GM23338 (cell line): ENCODE measurements around the gene ZNHIT1. TPM values are rescaled to one million over a fixed set of nuclear protein-coding genes. Genes with fewer than 3 reads are reported as not detected.

Experiments
- ATAC-seq: fragments of 200-7000 bp; cut with Tn5 transposase; 3 replicates; pipeline ENCODE4 v1.9.1; 2020
- DNase-seq: peaks from one replicate; pipeline ENCODE4 v3.0.0-alpha.2; 2015; ENCODE audit warnings: low spot score
- H2AFZ ChIP-seq: fragments of 200-600 bp; sonication (generic); 2 replicates; pipeline ENCODE4 v1.8.0; 2016; ENCODE audit warnings: antibody characterized with exemption, mild to moderate bottlenecking, moderate library complexity
- H3F3A ChIP-seq: fragments of 200-600 bp; sonication (generic); replicated peaks from 2 replicates; pipeline ENCODE4 v1.8.0; 2017; ENCODE audit warnings: antibody characterized with exemption, mixed run types, low read depth
- H3K27ac ChIP-seq: fragments of 200-600 bp; sonication (generic); 2 replicates; pipeline ENCODE4 v1.6.1; 2016; ENCODE audit warnings: low read depth
- H3K27me3 ChIP-seq: fragments of 200-600 bp; sonication (generic); 2 replicates; pipeline ENCODE4 v1.8.0; 2016; ENCODE audit warnings: mild to moderate bottlenecking, mixed run types, moderate library complexity; ENCODE audit not compliant: insufficient read depth
- H3K36me3 ChIP-seq: fragments of 200-600 bp; sonication (generic); 2 replicates; pipeline ENCODE4 v1.8.0; 2016; ENCODE audit warnings: mild to moderate bottlenecking; ENCODE audit not compliant: insufficient read depth
- H3K4me1 ChIP-seq: fragments of 200-600 bp; sonication (generic); 2 replicates; pipeline ENCODE4 v1.8.0; 2016; ENCODE audit warnings: mild to moderate bottlenecking, moderate library complexity; ENCODE audit not compliant: insufficient read depth
- H3K4me2 ChIP-seq: fragments of 200-600 bp; sonication (generic); 2 replicates; pipeline ENCODE4 v1.7.1; 2017; ENCODE audit warnings: mixed run types
- H3K4me3 ChIP-seq: fragments of 200-600 bp; sonication (generic); 2 replicates; pipeline ENCODE4 v1.6.1; 2016; ENCODE audit warnings: mixed run types
- H3K79me2 ChIP-seq: fragments of 200-600 bp; sonication (generic); replicated peaks from 2 replicates; pipeline ENCODE4 v1.8.0; 2017; ENCODE audit warnings: mild to moderate bottlenecking; ENCODE audit not compliant: insufficient read depth
- H3K9me2 ChIP-seq: fragments of 200-600 bp; sonication (generic); 2 replicates; pipeline ENCODE4 v1.8.0; 2017; ENCODE audit not compliant: insufficient read depth
- H4K20me1 ChIP-seq: fragments of 200-600 bp; sonication (generic); replicated peaks from 2 replicates; pipeline ENCODE4 v1.8.0; 2017; ENCODE audit warnings: mild to moderate bottlenecking; ENCODE audit not compliant: insufficient read depth
- H3K27ac Mint-ChIP-seq: 2 replicates; pipeline ENCODE4 v1.8.0; 2020; ENCODE audit warnings: inconsistent platforms, mild to moderate bottlenecking, moderate library complexity, mixed read lengths
- H3K27me3 Mint-ChIP-seq: 3 replicates; pipeline ENCODE4 v1.8.0; 2022; ENCODE audit warnings: low read depth, mild to moderate bottlenecking, moderate library complexity, mixed read lengths, inconsistent platforms; ENCODE audit not compliant: insufficient read depth, poor library complexity
- H3K36me3 Mint-ChIP-seq: 3 replicates; pipeline ENCODE4 v1.8.0; 2021; ENCODE audit warnings: low read depth, mild to moderate bottlenecking, inconsistent platforms, moderate library complexity, mixed read lengths
- H3K4me1 Mint-ChIP-seq: 3 replicates; pipeline ENCODE4 v1.8.0; 2020; ENCODE audit warnings: mild to moderate bottlenecking, inconsistent platforms, mixed read lengths
- H3K4me3 Mint-ChIP-seq: 3 replicates; pipeline ENCODE4 v1.8.0; 2021; ENCODE audit warnings: moderate library complexity, mild to moderate bottlenecking, inconsistent platforms, mixed read lengths
- H3K9me3 Mint-ChIP-seq: 3 replicates; pipeline ENCODE4 v1.8.0; 2020; ENCODE audit warnings: moderate library complexity, mild to moderate bottlenecking, inconsistent platforms, mixed read lengths
- ETS1 ChIP-seq: IDR thresholded peaks from 2 replicates; pipeline ENCODE4 v1.6.1; 2016; ENCODE audit warnings: antibody characterized with exemption
- EZH2phosphoT487 ChIP-seq: fragments of 200-600 bp; sonication (generic); IDR thresholded peaks from one replicate; pipeline ENCODE4 v1.8.1; 2018; ENCODE audit warnings: antibody characterized with exemption; ENCODE audit not compliant: unreplicated experiment
- NANOG ChIP-seq: IDR thresholded peaks from 2 replicates; pipeline ENCODE4 v1.6.1; 2016; ENCODE audit warnings: antibody characterized with exemption, borderline replicate concordance
- REST ChIP-seq: IDR thresholded peaks from one replicate; pipeline ENCODE4 v1.6.1; 2018; ENCODE audit warnings: antibody characterized with exemption; ENCODE audit not compliant: unreplicated experiment
- STAT1 ChIP-seq: IDR thresholded peaks from one replicate; pipeline ENCODE4 v1.6.1; 2016; ENCODE audit warnings: antibody characterized with exemption; ENCODE audit not compliant: unreplicated experiment
- ZNF114 ChIP-seq: fragments of 250-450 bp; sonication (Bioruptor Pico); IDR thresholded peaks from 2 replicates; pipeline ENCODE4 v1.5.0; 2020; ENCODE audit warnings: mild to moderate bottlenecking, moderate library complexity
- ZNF462 ChIP-seq: fragments of 250-450 bp; sonication (Bioruptor Pico); IDR thresholded peaks from 2 replicates; pipeline ENCODE4 v1.5.0; 2020; ENCODE audit warnings: mild to moderate bottlenecking, moderate library complexity
- polyA plus RNA-seq: library from polyadenylated mRNA; unstranded; fragments of >200 nt; fragmentation: Nextera tagmentation; extraction: Ambion mirVana; gene quantifications from 2 replicates; pipeline ENCODE4 v1.2.1, GENCODE V29; 2016
- total RNA-seq: library from RNA; depleted of rRNA; stranded (reverse); fragments of >200 nt; shearing (Covaris generic); gene quantifications from 2 replicates; pipeline ENCODE4 v1.2.3, GENCODE V29; 2014

ZNHIT1 gene
- total and polyA plus RNA-seq, 2 experiments from 2014 or later, result 64.6 to 113 TPM

- TF ChIP-seq ETS1 (no peak), STAT1 (no peak), REST (no peak)
These were observed 1.0 kb upstream of the ZNHIT1 start (continued) for GRCh38 chr7:101216860-101217387.

GRCh38 chr7:101218236-101219125 lies 516 bp downstream of the ZNHIT1 start:
- ATAC-seq (no peak), DNase-seq (no peak)
- Histone ChIP-seq H3K36me3 (no peaks in the 10 kb centered on the region), H3K4me1 (peaks cover 12% of the 10 kb centered on the region), H3K27me3 (no peaks in the 10 kb centered on the region), H3K9me2 (no peaks in the 10 kb centered on the region), H4K20me1 (0 out of 2 replicates have a peak, but pooled peaks cover 4% of the 10 kb centered on the region), H3K4me3 (peak overlapping the region; percentile 64), H2AFZ (0 out of 2 replicates have a peak overlapping the region, but pooled peaks have one; percentile 15), H3K79me2 (peaks cover 32% of the 10 kb centered on the region), H3K27ac (no peak overlapping the region), H3K4me2 (peak overlapping the region; percentile 80), H3F3A (0 out of 2 replicates have a peak, but pooled peaks cover 3% of the 10 kb centered on the region)
- peaks cover 18% of the 10 kb centered on the region for H3K36me3 Mint-ChIP-seq
- H3K4me3 Mint-ChIP-seq, result peak overlapping the region; percentile 97
- H3K27me3 Mint-ChIP-seq, result peaks cover 16% of the 10 kb centered on the region
- peak overlapping the region; percentile 90 for H3K27ac Mint-ChIP-seq
- H3K9me3 Mint-ChIP-seq, result no peaks in the 10 kb centered on the region
- H3K4me1 Mint-ChIP-seq, result peaks cover 24% of the 10 kb centered on the region
- TF ChIP-seq ZNF462 (CRISPR knock-in tag) (no peak), ZNF114 (CRISPR knock-in tag) (no peak), NANOG (no peak), EZH2phosphoT487 (no peak), REST (no peak)
